Ovary (tissue), 3 donors: ENCODE results near the gene SPDEF.

Experiments used
- CTCF ChIP-seq, 3 donors: fragments of 450-650 bp in 2 of 3; fragments of 200-600 bp in 1 of 3; IDR thresholded peaks; one replicate each; pipeline versions ENCODE4 v1.5.1 to v1.8.0; 2016 to 2022; ENCODE audit warnings: antibody characterized with exemption in 3 of 3, mild to moderate bottlenecking in 1 of 3
- EP300 ChIP-seq: sonication (generic); formaldehyde crosslinking; IDR thresholded peaks from one replicate; pipeline ENCODE4 v1.6.1; 2017; ENCODE audit warnings: antibody characterized with exemption
- POLR2A ChIP-seq: fragments of 450-650 bp; IDR thresholded peaks from one replicate; pipeline ENCODE4 v1.6.1; 2017; ENCODE audit warnings: antibody characterized with exemption, mild to moderate bottlenecking, moderate library complexity
- donor health status: DM: no; HTN: no; CAD: no.

GRCh38 chr6:34601706-34602105 is 45.6 kb upstream of the SPDEF start:
- TF ChIP-seq POLR2A: no peak
- TF ChIP-seq EP300: no peak
- no peak for TF ChIP-seq CTCF (IDR thresholded peaks at IDR 0.05)
